Neural cell (in vitro differentiated cells): Measurements from ENCODE around the gene ATG2B. TPM values are rescaled to one million over a fixed set of nuclear protein-coding genes. Genes with fewer than 3 reads are reported as not detected.

Experiments used
- H2AFZ ChIP-seq: fragments of 200-600, 300-800 bp; sonication (generic), shearing (Covaris generic); 2 replicates; pipeline ENCODE4 v1.6.0; 2014; ENCODE audit warnings: low read depth, mild to moderate bottlenecking, antibody characterized with exemption, low read length, moderate library complexity
- H3F3A ChIP-seq: fragments of 200-600 bp; shearing (Covaris generic); 2 replicates; pipeline ENCODE4 v1.6.1; 2016; ENCODE audit warnings: mild to moderate bottlenecking, moderate library complexity, mixed read lengths, antibody characterized with exemption, low read length; ENCODE audit not compliant: insufficient read depth, poor library complexity, severe bottlenecking
- H3K27ac ChIP-seq: fragments of 200-600, 300-800 bp; sonication (generic), shearing (Covaris generic); 2 replicates; pipeline ENCODE4 v1.5.1; 2014; ENCODE audit warnings: mild to moderate bottlenecking, low read length, moderate library complexity
- H3K27me3 ChIP-seq: fragments of 300-800, 200-600 bp; sonication (generic), shearing (Covaris generic); 2 replicates; pipeline ENCODE4 v1.6.0; 2014; ENCODE audit warnings: mild to moderate bottlenecking, low read depth, low read length, moderate library complexity; ENCODE audit not compliant: insufficient read depth
- H3K36me3 ChIP-seq: fragments of 300-800, 200-600 bp; sonication (generic), shearing (Covaris generic); 2 replicates; pipeline ENCODE4 v1.5.1; 2014; ENCODE audit warnings: mild to moderate bottlenecking, antibody characterized with exemption, low read length, moderate library complexity; ENCODE audit not compliant: insufficient read depth
- H3K4me2 ChIP-seq: fragments of 300-800, 200-600 bp; sonication (generic), shearing (Covaris generic); 2 replicates; pipeline ENCODE4 v1.6.0; 2014; ENCODE audit warnings: mild to moderate bottlenecking, low read length
- H3K4me3 ChIP-seq: fragments of 300-800, 200-600 bp; sonication (generic), shearing (Covaris generic); 2 replicates; pipeline ENCODE4 v1.5.1; 2014; ENCODE audit warnings: mild to moderate bottlenecking, low read length, moderate library complexity
- H3K79me2 ChIP-seq: fragments of 200-600 bp; shearing (Covaris generic); replicated peaks from 2 replicates; pipeline ENCODE4 v1.6.0; 2014; ENCODE audit warnings: mild to moderate bottlenecking, low read length, moderate library complexity; ENCODE audit not compliant: insufficient read depth
- H3K9ac ChIP-seq: fragments of 300-800, 200-600 bp; sonication (generic), shearing (Covaris generic); 2 replicates; pipeline ENCODE4 v1.6.1; 2016; ENCODE audit warnings: mild to moderate bottlenecking, low read length, mixed read lengths
- H3K9me2 ChIP-seq: fragments of 200-600 bp; shearing (Covaris generic); 2 replicates; pipeline ENCODE4 v1.6.1; 2016; ENCODE audit warnings: mild to moderate bottlenecking, low read length, mixed read lengths; ENCODE audit not compliant: insufficient read depth
- H3K9me3 ChIP-seq: fragments of 200-600, 300-800 bp; sonication (generic), shearing (Covaris generic); 2 replicates; pipeline ENCODE4 v1.6.1; 2016; ENCODE audit warnings: mild to moderate bottlenecking, mixed run types, low read length, moderate library complexity, mixed read lengths
- H4K20me1 ChIP-seq: fragments of 200-600 bp; shearing (Covaris generic); 2 replicates; pipeline ENCODE4 v1.6.1; 2016; ENCODE audit warnings: mild to moderate bottlenecking, mixed run types; ENCODE audit not compliant: insufficient read depth
- CTCF ChIP-seq: fragments of 450-650 bp; IDR thresholded peaks from 2 replicates; pipeline ENCODE4 v1.5.1; 2014; ENCODE audit warnings: antibody characterized with exemption, mild to moderate bottlenecking, moderate library complexity; ENCODE audit not compliant: poor library complexity, severe bottlenecking
- EP300 ChIP-seq: fragments of 450-650 bp; conservative IDR thresholded peaks from 2 replicates; pipeline ENCODE4 v1.6.1; 2014; ENCODE audit warnings: antibody characterized with exemption, mild to moderate bottlenecking, moderate library complexity; ENCODE audit not compliant: poor library complexity, severe bottlenecking
- EZH2 ChIP-seq: fragments of 200-600, 300-800 bp; shearing (Covaris generic), sonication (generic); IDR thresholded peaks from 2 replicates; pipeline ENCODE4 v1.6.1; 2014; ENCODE audit warnings: antibody characterized with exemption, low read length, borderline replicate concordance, mild to moderate bottlenecking; ENCODE audit not compliant: insufficient read depth, poor library complexity, severe bottlenecking
- MXI1 ChIP-seq: fragments of 450-650 bp; conservative IDR thresholded peaks from 2 replicates; pipeline ENCODE4 v1.6.1; 2014; ENCODE audit warnings: antibody characterized with exemption, mild to moderate bottlenecking; ENCODE audit not compliant: poor library complexity, severe bottlenecking
- POLR2AphosphoS5 ChIP-seq: IDR thresholded peaks from 2 replicates; pipeline ENCODE4 v1.6.1; 2012
- RAD21 ChIP-seq: fragments of 450-650 bp; conservative IDR thresholded peaks from 2 replicates; pipeline ENCODE4 v1.6.1; 2014; ENCODE audit warnings: antibody characterized with exemption, mild to moderate bottlenecking, moderate library complexity
- REST ChIP-seq: IDR thresholded peaks from 2 replicates; pipeline ENCODE4 v1.6.1; 2012; ENCODE audit warnings: borderline replicate concordance
- SMC3 ChIP-seq: fragments of 450-650 bp; conservative IDR thresholded peaks from 2 replicates; pipeline ENCODE4 v1.6.1; 2014; ENCODE audit warnings: antibody characterized with exemption, mild to moderate bottlenecking, moderate library complexity; ENCODE audit not compliant: poor library complexity
- TAF1 ChIP-seq: IDR thresholded peaks from 2 replicates; pipeline ENCODE4 v1.6.1; 2012; ENCODE audit warnings: low read depth
- polyA plus RNA-seq: library from polyadenylated mRNA; depleted of rRNA; stranded (reverse); fragments of >200 nt; gene quantifications from 2 replicates; pipeline ENCODE4 v1.2.3, GENCODE V29; 2014

Gene ATG2B
- polyA plus RNA-seq, 1 donor from 2014 or later, result 16.2 TPM

GRCh38 chr14:96384740-96385139, 21.6 kb upstream of the ATG2B start:
- no peaks in the 10 kb centered on the region for H3K27me3 ChIP-seq
- TF ChIP-seq EZH2, result no peak
- no peak for TF ChIP-seq POLR2AphosphoS5
- no peak for TF ChIP-seq SMC3
- TF ChIP-seq TAF1, result no peak
- no peak for TF ChIP-seq REST
- no peak for TF ChIP-seq EP300
- TF ChIP-seq CTCF, result no peak
- TF ChIP-seq MXI1, result no peak
- TF ChIP-seq RAD21, result no peak
- no peak overlapping the region for H3K27ac ChIP-seq
- no peak overlapping the region for H3K9ac ChIP-seq
- H3K9me2 ChIP-seq, result no peaks in the 10 kb centered on the region
- H4K20me1 ChIP-seq, result no peaks in the 10 kb centered on the region
- H3K4me3 ChIP-seq, result no peak overlapping the region
- no peaks in the 10 kb centered on the region for H3K36me3 ChIP-seq
- H3K9me3 ChIP-seq, result no peaks in the 10 kb centered on the region
- no peaks in the 10 kb centered on the region for H3K79me2 ChIP-seq
- H2AFZ ChIP-seq, result no peak overlapping the region
- H3F3A ChIP-seq, result no peaks in the 10 kb centered on the region
- no peak overlapping the region for H3K4me2 ChIP-seq

GRCh38 chr14:96384053-96384452, 20.9 kb upstream of the ATG2B start:
- H3K79me2 ChIP-seq, result no peaks in the 10 kb centered on the region
- no peaks in the 10 kb centered on the region for H3K36me3 ChIP-seq
- no peak overlapping the region for H3K4me3 ChIP-seq
- no peak overlapping the region for H2AFZ ChIP-seq
- no peak for TF ChIP-seq CTCF
- TF ChIP-seq RAD21, result no peak
- no peak for TF ChIP-seq SMC3
- TF ChIP-seq MXI1, result no peak
- TF ChIP-seq TAF1, result no peak
- no peak for TF ChIP-seq REST
- TF ChIP-seq POLR2AphosphoS5, result no peak
- TF ChIP-seq EP300, result no peak
- TF ChIP-seq EZH2, result no peak
- H3K27me3 ChIP-seq, result no peaks in the 10 kb centered on the region
- H3K9me2 ChIP-seq, result no peaks in the 10 kb centered on the region
- no peak overlapping the region for H3K27ac ChIP-seq
- no peak overlapping the region for H3K9ac ChIP-seq
- H3K9me3 ChIP-seq, result no peaks in the 10 kb centered on the region
- H4K20me1 ChIP-seq, result no peaks in the 10 kb centered on the region
- H3K4me2 ChIP-seq, result no peak overlapping the region
- H3F3A ChIP-seq, result no peaks in the 10 kb centered on the region
